ENCODE results near the gene MED1. TPM values are rescaled to one million over a fixed set of nuclear protein-coding genes. Genes with fewer than 3 reads are reported as not detected.
"Not testable (repeated sequence)": the region's sequence is repeated elsewhere in the genome, so short reads cannot be mapped to it uniquely, and the experiment has no call there.

The MED1 gene
- polyA plus RNA-seq (ENCODE audit: insufficient read length in 12 of 12): 10 to 100 TPM in 11 of 12 donors, not detected in 1; 26.7 to 50.1 (median 33.2) TPM
- long read RNA-seq, donor 1, full-length matches to known transcripts: 1 of 1 reads
- long read RNA-seq, donor 1, partial matches to known transcripts: 0 of 1 reads
- long read RNA-seq, donor 1, other reads (novel, unspliced or antisense): 0 of 1 reads
- long read RNA-seq, donor 2, full-length matches to known transcripts: 3 of 33 reads
- long read RNA-seq, donor 2, partial matches to known transcripts: 25 of 33 reads
- long read RNA-seq, donor 2, other reads (novel, unspliced or antisense): 5 of 33 reads
- long read RNA-seq, donor 3: 0 reads
- long read RNA-seq, donor 4, partial matches to known transcripts: 8 of 8 reads
- long read RNA-seq, donor 4, other reads (novel, unspliced or antisense): 0 of 8 reads
- long read RNA-seq, donor 5, full-length matches to known transcripts: 7 of 12 reads
- long read RNA-seq, donor 5, partial matches to known transcripts: 5 of 12 reads
- long read RNA-seq, donor 5, other reads (novel, unspliced or antisense): 0 of 12 reads
- long read RNA-seq, donor 6: 0 reads
- long read RNA-seq, donor 7, full-length matches to known transcripts: 2 of 2 reads
- long read RNA-seq, donor 7, partial matches to known transcripts: 0 of 2 reads
- long read RNA-seq, donor 7, other reads (novel, unspliced or antisense): 0 of 2 reads
- long read RNA-seq, donor 8, full-length matches to known transcripts: 2 of 2 reads
- long read RNA-seq, donor 8, partial matches to known transcripts: 0 of 2 reads
- long read RNA-seq, donor 8, other reads (novel, unspliced or antisense): 0 of 2 reads
- long read RNA-seq, donor 9, full-length matches to known transcripts: 1 of 1 reads
- long read RNA-seq, donor 9, partial matches to known transcripts: 0 of 1 reads
- long read RNA-seq, donor 9, other reads (novel, unspliced or antisense): 0 of 1 reads
- long read RNA-seq, donor 10, full-length matches to known transcripts: 1 of 1 reads
- long read RNA-seq, donor 10, partial matches to known transcripts: 0 of 1 reads
- long read RNA-seq, donor 10, other reads (novel, unspliced or antisense): 0 of 1 reads
- long read RNA-seq, donor 11, full-length matches to known transcripts: 3 of 19 reads
- long read RNA-seq, donor 11, partial matches to known transcripts: 16 of 19 reads
- long read RNA-seq, donor 11, other reads (novel, unspliced or antisense): 0 of 19 reads

- peak; percentile 98 for DNase-seq
These were observed at the start of gene MED1 for GRCh38 chr17:39450847-39451581. TSS of gene MED1 (minus strand) at chr17:39451263. CDS start at chr17:39451062, 201 bp downstream.

GRCh38 chr17:39496921-39497320 is 45.9 kb upstream of the MED1 start:
- not testable (repeated sequence) for DNase-seq

- no peak for DNase-seq
These were observed 36.9 kb upstream of the MED1 start for GRCh38 chr17:39487946-39488345.

GRCh38 chr17:39487490-39487889 is 36.4 kb upstream of the MED1 start:
- DNase-seq: not testable (repeated sequence)

- no peak for DNase-seq
These were observed 35.2 kb upstream of the MED1 start for GRCh38 chr17:39486242-39486641.

GRCh38 chr17:39485555-39485954 is 34.5 kb upstream of the MED1 start:
- DNase-seq: no peak

GRCh38 chr17:39484178-39484577 is 33.1 kb upstream of the MED1 start:
- no peak for DNase-seq

GRCh38 chr17:39483506-39483905 is 32.4 kb upstream of the MED1 start:
- DNase-seq: no peak

GRCh38 chr17:39479631-39480030 is 28.6 kb upstream of the MED1 start:
- not testable (repeated sequence) for DNase-seq

GRCh38 chr17:39473310-39473709 is 22.2 kb upstream of the MED1 start:
- no peak for DNase-seq

GRCh38 chr17:39468610-39469009 is 17.5 kb upstream of the MED1 start:
- not testable (repeated sequence) for DNase-seq

- DNase-seq: not testable (repeated sequence)
These were observed 13.6 kb upstream of the MED1 start for GRCh38 chr17:39464639-39465181.

- DNase-seq: peak; percentile 12
These were observed 11.7 kb upstream of the MED1 start for GRCh38 chr17:39462631-39463375.

GRCh38 chr17:39461926-39462569 is 11.0 kb upstream of the MED1 start:
- peak; percentile 54 for DNase-seq

- DNase-seq: peak; percentile 100
These were observed 10.3 kb upstream of the MED1 start, which contains the start of gene CDK12 for GRCh38 chr17:39461113-39461925. TSS of gene CDK12 (plus strand) at chr17:39461486. CDS start at chr17:39462072, 586 bp downstream.

- no peak for DNase-seq
These were observed 4.9 kb upstream of the MED1 start for GRCh38 chr17:39455919-39456318.

- no peak for DNase-seq
These were observed 1.0 kb downstream of the MED1 start for GRCh38 chr17:39450051-39450450.

GRCh38 chr17:39447561-39447960 is 3.5 kb downstream of the MED1 start:
- no peak for DNase-seq

- no peak for DNase-seq
These were observed 7.7 kb downstream of the MED1 start for GRCh38 chr17:39443326-39443725.

All from muscle of arm (tissue), 14 donors.